ENCODE data around the gene PALB2. TPM values are rescaled to one million over a fixed set of nuclear protein-coding genes. Genes with fewer than 3 reads are reported as not detected.

PALB2 gene
- total and polyA plus RNA-seq, 9 of the 15 experiments (the other 6 are each of a cell fraction or from before 2014, with no cell fraction given): 7.0 to 25.8 (median 15.2) TPM

- TF ChIP-seq NR0B1 (IDR thresholded peaks at IDR 0.05; ENCODE audit: partially characterized antibody) (no peak), CBFB (CRISPR knock-in tag; IDR thresholded peaks at IDR 0.05) (no peak), PPARD (CRISPR knock-in tag; IDR thresholded peaks at IDR 0.05) (no peak), CREBBP (IDR thresholded peaks at IDR 0.05; ENCODE audit: low read depth, low read length) (no peak), CEBPB (tag; IDR thresholded peaks at IDR 0.05) (no peak), ILF3 (IDR thresholded peaks at IDR 0.05; ENCODE audit: borderline replicate concordance) (no peak; the same call in 1 of the 2 replicates), SMAD2 (IDR thresholded peaks at IDR 0.05; ENCODE audit: low read depth, low read length) (no peak), RFX1 (IDR thresholded peaks at IDR 0.05) (peak; percentile 72), NONO (IDR thresholded peaks at IDR 0.05; ENCODE audit: low read depth in 2 of 2, low read length in 1 of 2) (peak in 1 of 2 experiments; percentile 76; a peak in 1 of 4 replicates), BRF2 (IDR thresholded peaks at IDR 0.05; ENCODE audit: borderline replicate concordance, insufficient read depth, insufficient read length) (no peak), ZNF253 (CRISPR knock-in tag; conservative IDR thresholded peaks at IDR 0.05) (no peak), RFX5 (IDR thresholded peaks at IDR 0.05; ENCODE audit: low read depth, low read length) (no peak), ASH1L (IDR thresholded peaks at IDR 0.05; ENCODE audit: borderline replicate concordance, low read depth, partially characterized antibody) (no peak), ZNF561 (CRISPR knock-in tag; conservative IDR thresholded peaks at IDR 0.05) (no peak), PRDM10 (IDR thresholded peaks at IDR 0.05; ENCODE audit: partially characterized antibody) (no peak), U2AF1 (optimal IDR thresholded peaks at IDR 0.05; ENCODE audit: low read depth, low read length) (peak; percentile 77), HDAC8 (tag; IDR thresholded peaks at IDR 0.05) (no peak), GTF2F1 (IDR thresholded peaks at IDR 0.05; ENCODE audit: low read depth, low read length) (no peak; the same call in 1 of the 2 replicates), ZNF134 (CRISPR knock-in tag; conservative IDR thresholded peaks at IDR 0.05) (no peak), ESRRA (IDR thresholded peaks at IDR 0.05; ENCODE audit: borderline replicate concordance, low read depth) (peak; percentile 87), TRIM24 (IDR thresholded peaks at IDR 0.05) (no peak), LCOR (CRISPR knock-in tag; IDR thresholded peaks at IDR 0.05) (no peak; the same call in 1 of the 2 replicates), ARID1B (IDR thresholded peaks at IDR 0.05) (no peak), ZNF75A (CRISPR knock-in tag; IDR thresholded peaks at IDR 0.05) (no peak)
Observed at GRCh38 chr16:23595951-23596720, 45.0 kb downstream of the PALB2 start, which contains the start of gene NDUFAB1 (continued).

All from K562 (cell line).